ENCODE measurements around the gene TFDP1.

DNA sequence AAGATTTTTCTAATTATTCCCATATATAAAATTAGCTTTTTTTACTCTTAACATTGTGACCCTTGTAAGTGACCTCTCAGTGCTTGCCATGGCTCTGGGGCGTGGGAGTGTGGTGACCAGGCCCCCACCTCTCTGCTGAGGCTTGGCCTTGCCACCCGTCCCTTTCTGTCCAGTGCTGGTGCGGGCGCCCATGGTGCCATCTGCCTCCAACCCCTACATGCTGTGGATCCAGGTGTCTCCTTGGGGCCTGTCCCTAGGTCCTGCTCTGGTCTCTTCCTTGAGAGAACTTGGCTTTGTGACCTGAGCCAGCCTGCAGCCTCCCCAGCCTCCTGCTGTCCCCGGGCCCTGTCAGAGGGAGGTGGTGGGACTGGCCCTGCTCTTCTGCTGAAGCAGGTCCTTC, 27.4 kb downstream of the TFDP1 start:
- TF ChIP-seq, protein P1, sequence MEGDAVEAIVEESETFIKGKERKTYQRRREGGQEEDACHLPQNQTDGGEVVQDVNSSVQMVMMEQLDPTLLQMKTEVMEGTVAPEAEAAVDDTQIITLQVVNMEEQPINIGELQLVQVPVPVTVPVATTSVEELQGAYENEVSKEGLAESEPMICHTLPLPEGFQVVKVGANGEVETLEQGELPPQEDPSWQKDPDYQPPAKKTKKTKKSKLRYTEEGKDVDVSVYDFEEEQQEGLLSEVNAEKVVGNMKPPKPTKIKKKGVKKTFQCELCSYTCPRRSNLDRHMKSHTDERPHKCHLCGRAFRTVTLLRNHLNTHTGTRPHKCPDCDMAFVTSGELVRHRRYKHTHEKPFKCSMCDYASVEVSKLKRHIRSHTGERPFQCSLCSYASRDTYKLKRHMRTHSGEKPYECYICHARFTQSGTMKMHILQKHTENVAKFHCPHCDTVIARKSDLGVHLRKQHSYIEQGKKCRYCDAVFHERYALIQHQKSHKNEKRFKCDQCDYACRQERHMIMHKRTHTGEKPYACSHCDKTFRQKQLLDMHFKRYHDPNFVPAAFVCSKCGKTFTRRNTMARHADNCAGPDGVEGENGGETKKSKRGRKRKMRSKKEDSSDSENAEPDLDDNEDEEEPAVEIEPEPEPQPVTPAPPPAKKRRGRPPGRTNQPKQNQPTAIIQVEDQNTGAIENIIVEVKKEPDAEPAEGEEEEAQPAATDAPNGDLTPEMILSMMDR (IDR thresholded peaks at IDR 0.05; ENCODE audit: low read length): no peak
- no peak for TF ChIP-seq EZH2 (IDR thresholded peaks at IDR 0.05; ENCODE audit: borderline replicate concordance, low read length)
